ENCODE measurements around the gene ZC3H15. TPM values are rescaled to one million over a fixed set of nuclear protein-coding genes. Genes with fewer than 3 reads are reported as not detected.
A peak's percentile ranks its signal among the peaks of the same experiment; 100 is the strongest.
"Not testable (repeated sequence)": the region's sequence is repeated elsewhere in the genome, so short reads cannot be mapped to it uniquely, and the experiment has no call there.

The ZC3H15 gene
- total RNA-seq, 3 donors from 2014 or later = 93.6 to 103 (median 94.3) TPM

DNA sequence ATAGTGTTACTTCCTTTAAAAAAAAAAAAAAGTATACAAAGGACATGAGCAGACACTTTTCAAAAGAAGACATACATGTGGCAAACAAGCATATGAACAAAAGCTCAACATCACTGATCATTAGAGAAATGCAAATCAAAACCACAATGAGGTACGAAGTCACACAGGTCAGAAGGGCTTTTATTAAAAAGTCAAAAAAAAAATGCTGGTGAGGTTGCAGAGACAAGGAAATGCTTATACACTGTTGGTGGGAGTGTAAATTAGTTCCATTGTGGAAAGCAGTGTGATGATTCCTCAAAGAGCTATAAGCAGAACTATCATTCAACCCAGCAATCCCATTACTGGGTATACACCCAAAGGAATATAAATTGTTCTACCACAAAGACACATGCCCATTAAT, 11.8 kb upstream of the ZC3H15 start:
- not testable (repeated sequence) for DNase-seq; H3K4me3 Mint-ChIP-seq; H3K4me1 Mint-ChIP-seq (ENCODE audit: low read depth); H3K36me3 Mint-ChIP-seq (ENCODE audit: insufficient read depth); ATAC-seq; H3K27me3 Mint-ChIP-seq (ENCODE audit: low read depth); H3K9me3 Mint-ChIP-seq

GRCh38 chr2:186477790-186478189, 8.3 kb upstream of the ZC3H15 start:
- Mint-ChIP-seq H3K9me3 (no peaks in the 10 kb centered on the region), H3K27me3 (ENCODE audit: low read depth) (no peaks in the 10 kb centered on the region), H3K4me1 (ENCODE audit: low read depth) (peaks cover 5% of the 10 kb centered on the region), H3K36me3 (ENCODE audit: insufficient read depth) (no peaks in the 10 kb centered on the region), H3K4me3 (no peak overlapping the region)
- no peak for DNase-seq
- no peak for ATAC-seq

GRCh38 chr2:186480991-186481390, 5.1 kb upstream of the ZC3H15 start:
- H3K27me3 Mint-ChIP-seq (ENCODE audit: low read depth) = no peaks in the 10 kb centered on the region
- no peaks in the 10 kb centered on the region for H3K9me3 Mint-ChIP-seq
- H3K36me3 Mint-ChIP-seq (ENCODE audit: insufficient read depth) = no peaks in the 10 kb centered on the region
- no peak overlapping the region for H3K4me3 Mint-ChIP-seq
- H3K4me1 Mint-ChIP-seq (ENCODE audit: low read depth) = peaks cover 18% of the 10 kb centered on the region
- DNase-seq (no peak), ATAC-seq (no peak)

GRCh38 chr2:186484062-186484735, 1.9 kb upstream of the ZC3H15 start:
- Mint-ChIP-seq H3K4me1 (ENCODE audit: low read depth) (peaks cover 33% of the 10 kb centered on the region), H3K9me3 (no peaks in the 10 kb centered on the region), H3K36me3 (ENCODE audit: insufficient read depth) (peaks cover 10% of the 10 kb centered on the region), H3K4me3 (peak overlapping the region; percentile 17), H3K27me3 (ENCODE audit: low read depth) (no peaks in the 10 kb centered on the region)
- DNase-seq = no peak
- ATAC-seq = no peak

- Mint-ChIP-seq H3K36me3 (ENCODE audit: insufficient read depth) (peaks cover 15% of the 10 kb centered on the region), H3K9me3 (no peaks in the 10 kb centered on the region), H3K4me3 (peak overlapping the region; percentile 97), H3K4me1 (ENCODE audit: low read depth) (peaks cover 46% of the 10 kb centered on the region), H3K27me3 (ENCODE audit: low read depth) (no peaks in the 10 kb centered on the region)
- ATAC-seq (peak in 1 of 2 donors; percentile 61), DNase-seq (no peak)
Measured at GRCh38 chr2:186485576-186485870, 537 bp upstream of the ZC3H15 start.

DNA sequence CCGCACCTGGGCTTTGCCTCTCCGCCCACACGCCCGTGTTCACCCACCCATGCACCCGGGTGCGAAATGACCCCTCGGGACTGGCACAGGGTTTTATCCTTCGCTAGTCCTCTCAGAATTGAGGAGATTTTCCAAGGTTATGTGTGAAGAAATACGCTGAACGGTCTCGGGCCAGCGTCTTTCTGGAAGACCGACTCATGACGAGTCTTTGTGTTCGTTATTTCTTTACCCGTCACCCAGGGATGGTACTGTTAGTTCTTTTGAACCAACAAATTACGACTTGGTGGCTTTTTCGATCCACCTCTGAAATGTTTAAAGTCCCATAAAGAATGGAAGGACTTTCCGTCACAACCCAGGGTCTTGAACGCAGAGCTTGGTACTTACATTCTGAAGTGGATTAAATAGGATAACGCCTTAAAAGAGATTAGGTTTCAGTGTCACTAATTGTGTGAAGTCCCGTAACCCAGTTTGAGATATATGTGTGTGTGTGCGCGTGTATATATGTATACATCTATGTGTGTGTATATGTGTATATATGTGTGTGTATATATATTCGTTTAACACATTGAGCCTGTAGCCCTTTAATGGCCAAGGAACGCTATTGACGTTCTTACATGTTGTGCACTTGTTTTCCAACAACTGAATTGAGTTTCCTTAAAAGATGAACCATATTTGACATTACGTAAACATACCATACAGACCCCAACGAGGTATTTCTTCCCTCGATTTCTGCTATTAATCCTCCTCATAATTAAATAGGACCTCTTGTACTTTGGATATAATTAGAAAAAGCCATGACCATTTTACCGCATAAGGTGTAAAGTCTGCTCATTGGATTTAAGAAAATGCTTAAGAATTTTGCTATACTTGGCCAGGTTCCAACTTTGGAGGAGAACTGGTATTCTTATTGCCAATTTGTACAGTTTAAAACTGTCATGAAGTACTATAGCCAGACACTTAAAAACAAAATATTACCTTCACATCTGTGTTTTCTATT, 889 bp downstream of the ZC3H15 start:
- no peaks in the 10 kb centered on the region for H3K9me3 Mint-ChIP-seq
- DNase-seq (no peak), ATAC-seq (no peak)
- H3K4me1 Mint-ChIP-seq (ENCODE audit: low read depth) = peaks cover 60% of the 10 kb centered on the region
- peaks cover 15% of the 10 kb centered on the region for H3K36me3 Mint-ChIP-seq (ENCODE audit: insufficient read depth)
- no peaks in the 10 kb centered on the region for H3K27me3 Mint-ChIP-seq (ENCODE audit: low read depth)
- peak overlapping the region; percentile 97 for H3K4me3 Mint-ChIP-seq

DNA sequence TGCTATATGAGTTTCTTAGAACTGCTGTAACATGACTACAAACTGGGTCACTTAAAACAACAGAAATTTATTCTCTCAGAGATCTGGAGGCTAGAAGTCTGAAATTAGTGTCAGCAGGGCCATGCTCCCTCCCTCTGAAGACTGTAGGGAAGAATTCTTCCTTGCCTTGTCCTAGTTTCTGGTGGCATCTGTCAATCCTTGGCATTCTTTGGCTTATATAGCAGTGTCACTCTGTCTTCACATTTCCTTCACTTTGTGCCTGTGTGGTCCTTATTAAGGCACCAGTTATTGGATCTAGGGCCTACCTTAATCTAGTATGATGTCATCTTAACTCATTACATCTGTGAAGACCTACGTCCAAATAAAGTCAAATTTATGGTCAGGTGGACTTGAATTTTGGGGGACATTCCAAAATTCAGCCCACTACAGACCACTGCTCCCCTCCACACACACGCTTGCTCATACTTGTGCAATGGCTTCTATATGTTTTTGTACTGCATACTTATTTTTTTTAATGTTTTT, 7.6 kb downstream of the ZC3H15 start:
- Mint-ChIP-seq H3K27me3 (ENCODE audit: low read depth) (no peaks in the 10 kb centered on the region), H3K36me3 (ENCODE audit: insufficient read depth) (peaks cover 23% of the 10 kb centered on the region), H3K9me3 (no peaks in the 10 kb centered on the region), H3K4me1 (ENCODE audit: low read depth) (peaks cover 70% of the 10 kb centered on the region), H3K4me3 (no peak overlapping the region)
- ATAC-seq (no peak), DNase-seq (no peak)

DNA sequence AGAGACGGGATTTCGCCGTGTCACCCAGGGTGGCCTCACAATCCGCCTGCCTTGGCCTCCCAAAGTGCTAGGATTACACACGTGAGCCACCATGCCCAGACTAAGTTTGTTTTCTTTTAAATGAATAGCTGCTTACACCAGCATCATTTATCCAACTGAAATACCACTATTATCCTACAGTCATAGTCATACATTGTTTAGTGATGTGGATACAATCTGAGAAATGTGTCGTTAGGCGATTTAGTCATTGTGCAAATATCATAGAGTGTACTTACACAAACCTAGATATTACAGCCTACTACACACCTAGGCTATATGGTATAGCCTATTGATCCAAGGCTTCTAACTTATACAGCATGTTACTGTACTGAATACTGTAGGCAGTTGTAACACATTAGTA, 10.3 kb downstream of the ZC3H15 start:
- H3K4me3 Mint-ChIP-seq = no peak overlapping the region
- peaks cover 31% of the 10 kb centered on the region for H3K36me3 Mint-ChIP-seq (ENCODE audit: insufficient read depth)
- no peak for DNase-seq
- H3K9me3 Mint-ChIP-seq = no peaks in the 10 kb centered on the region
- no peaks in the 10 kb centered on the region for H3K27me3 Mint-ChIP-seq (ENCODE audit: low read depth)
- H3K4me1 Mint-ChIP-seq (ENCODE audit: low read depth) = peaks cover 49% of the 10 kb centered on the region
- ATAC-seq = no peak

- Mint-ChIP-seq H3K9me3 (no peaks in the 10 kb centered on the region), H3K36me3 (ENCODE audit: insufficient read depth) (peaks cover 34% of the 10 kb centered on the region)
Measured at GRCh38 chr2:186497928-186498327, 11.9 kb downstream of the ZC3H15 start.

GRCh38 chr2:186498834-186499233, 12.8 kb downstream of the ZC3H15 start:
- Mint-ChIP-seq H3K36me3 (ENCODE audit: insufficient read depth) (peaks cover 38% of the 10 kb centered on the region), H3K4me3 (no peak overlapping the region)

More at GRCh38 chr2:186497928-186498327, 11.9 kb downstream of the ZC3H15 start:
- H3K4me1 Mint-ChIP-seq (ENCODE audit: low read depth) = peaks cover 34% of the 10 kb centered on the region
- H3K27me3 Mint-ChIP-seq (ENCODE audit: low read depth) = no peaks in the 10 kb centered on the region
- H3K4me3 Mint-ChIP-seq = no peak overlapping the region
- DNase-seq (no peak), ATAC-seq (no peak)

DNA sequence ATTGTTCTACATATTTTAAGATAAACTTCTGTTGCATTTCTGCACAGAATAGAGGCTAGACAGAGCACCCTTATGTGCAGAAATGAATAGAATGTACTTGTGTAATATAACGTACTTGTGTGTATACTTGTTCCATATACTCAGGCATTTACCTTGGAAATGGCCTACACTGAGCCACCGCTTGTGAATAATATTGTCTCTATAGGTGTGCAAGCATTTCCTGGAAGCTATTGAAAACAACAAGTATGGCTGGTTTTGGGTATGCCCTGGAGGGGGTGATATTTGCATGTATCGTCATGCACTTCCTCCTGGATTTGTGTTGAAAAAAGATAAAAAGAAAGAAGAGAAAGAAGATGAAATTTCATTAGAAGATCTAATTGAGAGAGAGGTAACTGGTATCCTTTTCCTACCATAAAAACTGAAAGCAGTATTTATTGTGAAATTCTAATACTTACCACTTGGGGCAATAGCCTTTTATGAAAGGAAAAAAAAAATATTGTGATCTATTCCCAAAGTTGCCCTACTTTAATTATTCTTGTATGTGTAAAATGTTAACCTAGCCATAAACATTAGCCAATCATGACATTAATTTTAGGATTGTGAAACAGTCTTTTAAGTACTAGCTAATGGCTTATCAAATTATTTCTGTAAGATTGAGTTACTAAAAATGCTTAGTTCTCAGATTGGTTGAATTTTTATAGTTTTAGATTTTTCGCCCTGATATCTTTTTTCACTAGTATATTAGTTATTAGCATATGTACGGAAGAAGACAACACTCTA, 18.0 kb downstream of the ZC3H15 start:
- H3K4me1 Mint-ChIP-seq (ENCODE audit: low read depth) = peaks cover 16% of the 10 kb centered on the region
- H3K36me3 Mint-ChIP-seq (ENCODE audit: insufficient read depth) = peaks cover 62% of the 10 kb centered on the region
- DNase-seq (no peak), ATAC-seq (no peak)
- H3K4me3 Mint-ChIP-seq = no peak overlapping the region
- H3K9me3 Mint-ChIP-seq = no peaks in the 10 kb centered on the region
- H3K27me3 Mint-ChIP-seq (ENCODE audit: low read depth) = no peaks in the 10 kb centered on the region

More at GRCh38 chr2:186498834-186499233, 12.8 kb downstream of the ZC3H15 start:
- DNase-seq = no peak
- ATAC-seq = no peak
- H3K27me3 Mint-ChIP-seq (ENCODE audit: low read depth) = no peaks in the 10 kb centered on the region
- no peaks in the 10 kb centered on the region for H3K9me3 Mint-ChIP-seq
- peaks cover 29% of the 10 kb centered on the region for H3K4me1 Mint-ChIP-seq (ENCODE audit: low read depth)

GRCh38 chr2:186508263-186508662, 22.2 kb downstream of the ZC3H15 start:
- ATAC-seq = no peak
- no peaks in the 10 kb centered on the region for H3K9me3 Mint-ChIP-seq

GRCh38 chr2:186515376-186515775, 29.3 kb downstream of the ZC3H15 start:
- DNase-seq = no peak
- no peaks in the 10 kb centered on the region for H3K4me1 Mint-ChIP-seq (ENCODE audit: low read depth)
- no peak overlapping the region for H3K4me3 Mint-ChIP-seq
- peaks cover 21% of the 10 kb centered on the region for H3K36me3 Mint-ChIP-seq (ENCODE audit: insufficient read depth)
- H3K27me3 Mint-ChIP-seq (ENCODE audit: low read depth) = no peaks in the 10 kb centered on the region
- H3K9me3 Mint-ChIP-seq = no peaks in the 10 kb centered on the region
- no peak for ATAC-seq

More at GRCh38 chr2:186508263-186508662, 22.2 kb downstream of the ZC3H15 start:
- Mint-ChIP-seq H3K4me3 (no peak overlapping the region), H3K27me3 (ENCODE audit: low read depth) (no peaks in the 10 kb centered on the region), H3K4me1 (ENCODE audit: low read depth) (peaks cover 10% of the 10 kb centered on the region), H3K36me3 (ENCODE audit: insufficient read depth) (peaks cover 47% of the 10 kb centered on the region)
- DNase-seq = no peak

DNA sequence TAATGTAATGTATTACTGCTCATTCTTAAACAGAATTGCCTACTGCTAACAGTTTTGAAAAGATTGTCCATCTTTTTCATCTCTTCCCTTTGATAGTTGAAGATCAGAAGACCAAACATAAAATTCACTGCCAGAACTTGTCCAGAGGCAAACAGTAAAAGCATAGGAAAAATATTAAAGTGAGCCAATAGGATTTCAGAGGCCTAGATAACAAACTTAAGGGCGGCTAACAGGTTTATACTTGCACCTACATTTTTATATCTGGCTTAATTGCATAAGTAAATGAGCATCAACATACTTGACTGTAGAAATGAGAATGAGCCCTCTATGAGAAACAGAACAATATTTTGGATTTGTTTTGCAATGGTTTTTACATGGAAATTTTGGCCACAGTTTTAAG, 30.3 kb downstream of the ZC3H15 start:
- Mint-ChIP-seq H3K4me3 (no peak overlapping the region), H3K36me3 (ENCODE audit: insufficient read depth) (peaks cover 26% of the 10 kb centered on the region), H3K4me1 (ENCODE audit: low read depth) (no peaks in the 10 kb centered on the region), H3K9me3 (no peaks in the 10 kb centered on the region), H3K27me3 (ENCODE audit: low read depth) (no peaks in the 10 kb centered on the region)
- no peak for DNase-seq
- ATAC-seq = no peak

Measured in activated T-cell treated with anti-CD3 and anti-CD28 coated beads, Interleukin-2, amount 50 U/mL, for 4 hours (primary cell).